Neural cell (in vitro differentiated cells): ENCODE results near the gene NRF1. TPM values are rescaled to one million over a fixed set of nuclear protein-coding genes. Genes with fewer than 3 reads are reported as not detected.

Experiments
- H2AFZ ChIP-seq: fragments of 200-600, 300-800 bp; sonication (generic), shearing (Covaris generic); 2 replicates; pipeline ENCODE4 v1.6.0; 2014; ENCODE audit warnings: low read depth, mild to moderate bottlenecking, antibody characterized with exemption, low read length, moderate library complexity
- H3F3A ChIP-seq: fragments of 200-600 bp; shearing (Covaris generic); 2 replicates; pipeline ENCODE4 v1.6.1; 2016; ENCODE audit warnings: mild to moderate bottlenecking, moderate library complexity, mixed read lengths, antibody characterized with exemption, low read length; ENCODE audit not compliant: insufficient read depth, poor library complexity, severe bottlenecking
- H3K27ac ChIP-seq: fragments of 200-600, 300-800 bp; sonication (generic), shearing (Covaris generic); 2 replicates; pipeline ENCODE4 v1.5.1; 2014; ENCODE audit warnings: mild to moderate bottlenecking, low read length, moderate library complexity
- H3K27me3 ChIP-seq: fragments of 300-800, 200-600 bp; sonication (generic), shearing (Covaris generic); 2 replicates; pipeline ENCODE4 v1.6.0; 2014; ENCODE audit warnings: mild to moderate bottlenecking, low read depth, low read length, moderate library complexity; ENCODE audit not compliant: insufficient read depth
- H3K36me3 ChIP-seq: fragments of 300-800, 200-600 bp; sonication (generic), shearing (Covaris generic); 2 replicates; pipeline ENCODE4 v1.5.1; 2014; ENCODE audit warnings: mild to moderate bottlenecking, antibody characterized with exemption, low read length, moderate library complexity; ENCODE audit not compliant: insufficient read depth
- H3K4me2 ChIP-seq: fragments of 300-800, 200-600 bp; sonication (generic), shearing (Covaris generic); 2 replicates; pipeline ENCODE4 v1.6.0; 2014; ENCODE audit warnings: mild to moderate bottlenecking, low read length
- H3K4me3 ChIP-seq: fragments of 300-800, 200-600 bp; sonication (generic), shearing (Covaris generic); 2 replicates; pipeline ENCODE4 v1.5.1; 2014; ENCODE audit warnings: mild to moderate bottlenecking, low read length, moderate library complexity
- H3K79me2 ChIP-seq: fragments of 200-600 bp; shearing (Covaris generic); replicated peaks from 2 replicates; pipeline ENCODE4 v1.6.0; 2014; ENCODE audit warnings: mild to moderate bottlenecking, low read length, moderate library complexity; ENCODE audit not compliant: insufficient read depth
- H3K9ac ChIP-seq: fragments of 300-800, 200-600 bp; sonication (generic), shearing (Covaris generic); 2 replicates; pipeline ENCODE4 v1.6.1; 2016; ENCODE audit warnings: mild to moderate bottlenecking, low read length, mixed read lengths
- H3K9me2 ChIP-seq: fragments of 200-600 bp; shearing (Covaris generic); 2 replicates; pipeline ENCODE4 v1.6.1; 2016; ENCODE audit warnings: mild to moderate bottlenecking, low read length, mixed read lengths; ENCODE audit not compliant: insufficient read depth
- H3K9me3 ChIP-seq: fragments of 200-600, 300-800 bp; sonication (generic), shearing (Covaris generic); 2 replicates; pipeline ENCODE4 v1.6.1; 2016; ENCODE audit warnings: mild to moderate bottlenecking, mixed run types, low read length, moderate library complexity, mixed read lengths
- H4K20me1 ChIP-seq: fragments of 200-600 bp; shearing (Covaris generic); 2 replicates; pipeline ENCODE4 v1.6.1; 2016; ENCODE audit warnings: mild to moderate bottlenecking, mixed run types; ENCODE audit not compliant: insufficient read depth
- CTCF ChIP-seq: fragments of 450-650 bp; IDR thresholded peaks from 2 replicates; pipeline ENCODE4 v1.5.1; 2014; ENCODE audit warnings: antibody characterized with exemption, mild to moderate bottlenecking, moderate library complexity; ENCODE audit not compliant: poor library complexity, severe bottlenecking
- EP300 ChIP-seq: fragments of 450-650 bp; conservative IDR thresholded peaks from 2 replicates; pipeline ENCODE4 v1.6.1; 2014; ENCODE audit warnings: antibody characterized with exemption, mild to moderate bottlenecking, moderate library complexity; ENCODE audit not compliant: poor library complexity, severe bottlenecking
- EZH2 ChIP-seq: fragments of 200-600, 300-800 bp; shearing (Covaris generic), sonication (generic); IDR thresholded peaks from 2 replicates; pipeline ENCODE4 v1.6.1; 2014; ENCODE audit warnings: antibody characterized with exemption, low read length, borderline replicate concordance, mild to moderate bottlenecking; ENCODE audit not compliant: insufficient read depth, poor library complexity, severe bottlenecking
- MXI1 ChIP-seq: fragments of 450-650 bp; conservative IDR thresholded peaks from 2 replicates; pipeline ENCODE4 v1.6.1; 2014; ENCODE audit warnings: antibody characterized with exemption, mild to moderate bottlenecking; ENCODE audit not compliant: poor library complexity, severe bottlenecking
- POLR2AphosphoS5 ChIP-seq: IDR thresholded peaks from 2 replicates; pipeline ENCODE4 v1.6.1; 2012
- RAD21 ChIP-seq: fragments of 450-650 bp; conservative IDR thresholded peaks from 2 replicates; pipeline ENCODE4 v1.6.1; 2014; ENCODE audit warnings: antibody characterized with exemption, mild to moderate bottlenecking, moderate library complexity
- SMC3 ChIP-seq: fragments of 450-650 bp; conservative IDR thresholded peaks from 2 replicates; pipeline ENCODE4 v1.6.1; 2014; ENCODE audit warnings: antibody characterized with exemption, mild to moderate bottlenecking, moderate library complexity; ENCODE audit not compliant: poor library complexity
- TAF1 ChIP-seq: IDR thresholded peaks from 2 replicates; pipeline ENCODE4 v1.6.1; 2012; ENCODE audit warnings: low read depth
- polyA plus RNA-seq: library from polyadenylated mRNA; depleted of rRNA; stranded (reverse); fragments of >200 nt; gene quantifications from 2 replicates; pipeline ENCODE4 v1.2.3, GENCODE V29; 2014
- TF ChIP-seq, protein P1 (sequence below): IDR thresholded peaks from 2 replicates; pipeline ENCODE4 v1.6.1; 2012; ENCODE audit warnings: borderline replicate concordance

The NRF1 gene
- polyA plus RNA-seq, 1 donor from 2014 or later = 13.2 TPM

- Histone ChIP-seq H3K4me3 (no peak overlapping the region), H3K9ac (no peak overlapping the region), H3F3A (no peaks in the 10 kb centered on the region), H3K27me3 (no peaks in the 10 kb centered on the region), H4K20me1 (no peaks in the 10 kb centered on the region), H3K9me2 (no peaks in the 10 kb centered on the region), H3K36me3 (no peaks in the 10 kb centered on the region), H3K9me3 (no peaks in the 10 kb centered on the region), H3K4me2 (no peak overlapping the region), H3K79me2 (no peaks in the 10 kb centered on the region), H2AFZ (no peak overlapping the region), H3K27ac (no peak overlapping the region)
- TF ChIP-seq SMC3 = no peak
- TF ChIP-seq, protein P1, sequence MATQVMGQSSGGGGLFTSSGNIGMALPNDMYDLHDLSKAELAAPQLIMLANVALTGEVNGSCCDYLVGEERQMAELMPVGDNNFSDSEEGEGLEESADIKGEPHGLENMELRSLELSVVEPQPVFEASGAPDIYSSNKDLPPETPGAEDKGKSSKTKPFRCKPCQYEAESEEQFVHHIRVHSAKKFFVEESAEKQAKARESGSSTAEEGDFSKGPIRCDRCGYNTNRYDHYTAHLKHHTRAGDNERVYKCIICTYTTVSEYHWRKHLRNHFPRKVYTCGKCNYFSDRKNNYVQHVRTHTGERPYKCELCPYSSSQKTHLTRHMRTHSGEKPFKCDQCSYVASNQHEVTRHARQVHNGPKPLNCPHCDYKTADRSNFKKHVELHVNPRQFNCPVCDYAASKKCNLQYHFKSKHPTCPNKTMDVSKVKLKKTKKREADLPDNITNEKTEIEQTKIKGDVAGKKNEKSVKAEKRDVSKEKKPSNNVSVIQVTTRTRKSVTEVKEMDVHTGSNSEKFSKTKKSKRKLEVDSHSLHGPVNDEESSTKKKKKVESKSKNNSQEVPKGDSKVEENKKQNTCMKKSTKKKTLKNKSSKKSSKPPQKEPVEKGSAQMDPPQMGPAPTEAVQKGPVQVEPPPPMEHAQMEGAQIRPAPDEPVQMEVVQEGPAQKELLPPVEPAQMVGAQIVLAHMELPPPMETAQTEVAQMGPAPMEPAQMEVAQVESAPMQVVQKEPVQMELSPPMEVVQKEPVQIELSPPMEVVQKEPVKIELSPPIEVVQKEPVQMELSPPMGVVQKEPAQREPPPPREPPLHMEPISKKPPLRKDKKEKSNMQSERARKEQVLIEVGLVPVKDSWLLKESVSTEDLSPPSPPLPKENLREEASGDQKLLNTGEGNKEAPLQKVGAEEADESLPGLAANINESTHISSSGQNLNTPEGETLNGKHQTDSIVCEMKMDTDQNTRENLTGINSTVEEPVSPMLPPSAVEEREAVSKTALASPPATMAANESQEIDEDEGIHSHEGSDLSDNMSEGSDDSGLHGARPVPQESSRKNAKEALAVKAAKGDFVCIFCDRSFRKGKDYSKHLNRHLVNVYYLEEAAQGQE = no peak
- no peak for TF ChIP-seq EZH2
- TF ChIP-seq EP300 = no peak
- no peak for TF ChIP-seq RAD21
- no peak for TF ChIP-seq POLR2AphosphoS5
- TF ChIP-seq CTCF = no peak
- no peak for TF ChIP-seq MXI1
- no peak for TF ChIP-seq TAF1
Observed at GRCh38 chr7:129571201-129571600, 40.3 kb upstream of the NRF1 start.

DNA sequence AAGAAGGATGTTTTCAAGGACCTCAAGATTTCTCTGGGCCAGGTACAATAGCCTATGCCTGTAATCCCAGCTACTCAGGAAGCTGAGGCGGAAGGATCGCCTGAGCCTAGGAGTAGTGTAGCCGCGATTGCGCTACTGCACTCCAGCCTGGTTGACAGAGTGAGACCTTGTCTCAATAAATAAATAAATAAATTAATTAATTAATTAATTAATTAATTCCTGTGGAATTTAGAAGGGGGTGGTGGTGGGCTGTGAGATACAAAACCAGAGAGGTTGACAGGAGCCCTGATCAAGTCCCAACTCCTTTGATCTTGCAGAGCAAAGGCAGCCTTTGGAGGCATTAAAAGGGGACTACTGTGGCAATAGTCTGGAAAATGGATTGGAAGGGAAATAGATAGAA, 39.3 kb upstream of the NRF1 start:
- TF ChIP-seq CTCF (no peak), SMC3 (no peak), MXI1 (no peak), EP300 (no peak), RAD21 (no peak), EZH2 (no peak), POLR2AphosphoS5 (no peak), TAF1 (no peak)
- TF ChIP-seq, protein P1 = no peak
- Histone ChIP-seq H3K27me3 (no peaks in the 10 kb centered on the region), H3F3A (no peaks in the 10 kb centered on the region), H3K9ac (no peak overlapping the region), H2AFZ (no peak overlapping the region), H3K9me2 (no peaks in the 10 kb centered on the region), H3K9me3 (no peaks in the 10 kb centered on the region), H3K27ac (no peak overlapping the region), H3K4me3 (no peak overlapping the region), H3K36me3 (no peaks in the 10 kb centered on the region), H3K79me2 (no peaks in the 10 kb centered on the region), H4K20me1 (no peaks in the 10 kb centered on the region), H3K4me2 (no peak overlapping the region)
